Stimulated activated CD4-positive, alpha-beta T cell treated with anti-CD3 and anti-CD28 coated beads, TNF-alpha, amount 100 ng/mL, for 1 hour (primary cell): ENCODE data around the gene PSRC1.

ENCODE experiments used
- DNase-seq, 3 donors: peaks; one replicate each; pipeline ENCODE4 v3.0.0-alpha.2; 2020; ENCODE audit warnings: low read depth in 3 of 3, low spot score in 1 of 3

Gene PSRC1

DNA sequence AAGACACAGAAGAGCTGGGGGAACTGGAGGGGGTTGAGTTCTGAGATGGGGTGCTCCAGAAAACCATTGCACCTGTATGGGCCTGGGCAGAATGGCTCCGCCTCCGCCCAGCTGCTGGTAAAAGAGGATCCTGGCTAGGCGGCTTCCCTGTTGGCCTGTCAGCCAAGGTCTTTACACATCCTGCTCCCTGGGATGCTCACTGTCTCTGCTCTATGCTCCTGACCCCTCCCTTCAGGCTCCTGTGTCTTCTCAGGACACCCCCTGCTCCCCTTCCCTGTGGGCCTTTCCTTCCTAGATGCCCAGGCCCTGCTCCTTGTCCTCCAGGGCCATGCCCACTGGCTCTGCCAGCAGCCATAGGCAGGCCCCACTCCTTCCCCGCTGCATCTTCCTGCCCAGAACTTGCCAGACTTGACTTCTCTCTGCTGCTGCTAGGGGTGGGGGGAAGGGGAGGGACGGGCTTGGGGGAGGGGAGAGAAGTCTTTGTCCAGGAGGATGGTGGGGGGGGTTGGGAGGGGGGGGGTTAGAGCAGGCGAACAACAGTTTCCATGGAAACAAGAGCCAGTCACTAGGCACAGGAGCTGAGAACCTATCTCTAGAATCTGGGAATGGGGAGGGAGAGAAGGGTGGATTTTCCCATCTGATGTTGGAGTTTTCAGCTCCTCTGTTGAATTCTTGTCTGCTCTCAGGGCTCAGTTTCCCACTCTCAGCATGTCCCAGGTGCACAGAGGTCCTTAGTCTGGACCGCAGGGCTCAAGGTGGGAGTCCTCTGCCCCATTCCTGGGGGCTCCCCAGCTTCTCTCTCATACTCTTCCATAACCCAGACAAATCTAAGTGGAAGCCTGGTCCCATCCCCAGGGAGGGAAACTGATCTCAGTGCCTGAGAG, 23.0 kb downstream of the PSRC1 start:
- no peak for DNase-seq

DNA sequence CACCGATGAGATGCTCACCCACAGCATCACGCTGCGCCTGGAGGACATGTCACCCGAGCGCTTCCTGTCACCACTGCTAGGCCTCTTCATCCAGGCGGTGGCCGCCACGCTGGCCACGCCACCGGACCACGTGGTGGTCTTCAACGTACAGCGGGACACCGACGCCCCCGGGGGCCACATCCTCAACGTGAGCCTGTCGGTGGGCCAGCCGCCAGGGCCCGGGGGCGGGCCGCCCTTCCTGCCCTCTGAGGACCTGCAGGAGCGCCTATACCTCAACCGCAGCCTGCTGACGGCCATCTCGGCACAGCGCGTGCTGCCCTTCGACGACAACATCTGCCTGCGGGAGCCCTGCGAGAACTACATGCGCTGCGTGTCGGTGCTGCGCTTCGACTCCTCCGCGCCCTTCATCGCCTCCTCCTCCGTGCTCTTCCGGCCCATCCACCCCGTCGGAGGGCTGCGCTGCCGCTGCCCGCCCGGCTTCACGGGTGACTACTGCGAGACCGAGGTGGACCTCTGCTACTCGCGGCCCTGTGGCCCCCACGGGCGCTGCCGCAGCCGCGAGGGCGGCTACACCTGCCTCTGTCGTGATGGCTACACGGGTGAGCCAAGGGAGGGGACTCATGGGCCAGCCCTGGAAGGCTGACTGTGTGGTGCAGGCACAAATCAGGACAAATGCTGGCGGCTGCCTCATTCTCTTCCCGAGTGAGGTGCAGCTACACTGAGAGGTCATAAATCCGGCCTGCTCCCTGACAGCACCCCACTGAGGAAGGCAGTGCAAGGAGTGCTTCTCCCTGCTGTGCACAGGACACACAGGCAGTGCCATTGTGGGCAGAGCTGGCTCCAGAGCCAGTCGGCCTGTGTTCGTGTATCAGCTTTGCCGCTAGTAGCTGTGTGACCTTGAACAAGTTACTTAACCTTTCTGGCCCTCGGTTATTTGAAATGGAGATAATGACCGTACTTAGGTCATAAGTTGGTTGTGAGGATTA, 24.2 kb downstream of the PSRC1 start:
- no peak for DNase-seq

DNA sequence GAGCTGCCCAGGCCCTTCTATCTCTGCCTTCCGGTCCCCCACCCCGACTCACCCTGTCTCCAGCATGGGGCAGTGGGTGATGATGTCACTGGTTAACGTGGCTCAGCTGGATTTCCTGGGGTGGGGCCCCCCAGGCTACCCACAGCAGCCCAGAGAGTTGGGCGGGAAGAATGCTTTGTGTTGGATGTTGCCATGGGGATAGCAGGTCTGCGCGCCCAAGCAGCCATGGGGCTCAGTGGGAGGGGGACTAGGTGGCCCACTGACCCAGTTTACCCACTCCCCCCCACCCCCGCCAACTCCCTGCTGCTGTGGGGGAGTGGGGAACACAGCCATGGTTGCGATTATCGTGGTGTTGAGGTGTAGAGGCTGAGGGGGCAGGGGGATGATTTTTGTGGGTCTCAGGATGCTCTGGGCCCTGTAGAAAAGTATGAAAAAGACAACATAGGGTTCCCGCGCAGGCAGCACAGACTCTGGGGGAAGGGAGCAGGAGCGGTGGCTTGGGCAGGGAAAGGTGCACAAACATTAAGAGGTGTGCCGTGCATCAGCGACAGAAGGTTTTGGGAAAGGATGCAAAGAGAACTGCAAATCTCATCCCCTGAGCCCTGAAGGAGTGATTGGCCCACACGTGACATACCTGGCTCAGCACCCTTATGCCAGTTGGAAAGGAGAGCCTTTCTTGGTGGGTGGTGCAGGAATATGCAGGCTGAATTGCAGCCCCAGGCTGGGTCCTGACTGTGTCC, 25.1 kb downstream of the PSRC1 start:
- no peak for DNase-seq

DNA sequence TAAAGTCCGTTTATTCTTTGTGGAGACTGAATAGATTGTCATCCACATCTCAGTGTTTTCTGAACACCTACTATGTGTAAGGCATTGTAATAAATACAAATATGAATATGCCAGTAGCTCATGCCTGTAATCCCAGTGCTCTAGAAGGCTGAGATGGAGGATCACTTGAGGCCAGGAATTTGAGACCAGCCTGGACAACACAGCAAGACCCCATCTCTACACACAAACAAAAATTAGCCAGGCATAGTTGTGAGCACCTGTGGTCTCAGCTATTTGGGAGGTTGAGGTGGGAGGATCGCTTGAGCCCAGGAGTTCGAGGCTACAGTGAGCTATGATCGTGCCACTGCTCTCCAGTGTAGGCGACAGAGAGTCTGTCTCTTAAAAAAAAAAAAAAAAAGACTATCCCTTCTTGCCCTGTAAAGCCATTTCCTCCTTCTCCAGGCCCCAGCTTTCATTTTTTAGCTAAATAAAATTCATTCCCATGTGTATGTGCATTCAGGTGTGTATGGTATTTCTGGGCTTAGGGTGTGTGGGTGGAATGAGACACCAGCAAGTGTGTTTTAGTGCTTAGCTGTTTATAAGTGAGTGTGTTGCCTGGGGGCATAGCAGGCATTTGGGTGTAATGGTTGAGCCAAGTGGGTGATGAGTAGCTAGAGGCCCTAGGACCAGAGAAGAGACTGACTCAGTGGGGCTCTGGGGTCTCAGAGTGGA, 25.8 kb downstream of the PSRC1 start:
- no peak for DNase-seq

DNA sequence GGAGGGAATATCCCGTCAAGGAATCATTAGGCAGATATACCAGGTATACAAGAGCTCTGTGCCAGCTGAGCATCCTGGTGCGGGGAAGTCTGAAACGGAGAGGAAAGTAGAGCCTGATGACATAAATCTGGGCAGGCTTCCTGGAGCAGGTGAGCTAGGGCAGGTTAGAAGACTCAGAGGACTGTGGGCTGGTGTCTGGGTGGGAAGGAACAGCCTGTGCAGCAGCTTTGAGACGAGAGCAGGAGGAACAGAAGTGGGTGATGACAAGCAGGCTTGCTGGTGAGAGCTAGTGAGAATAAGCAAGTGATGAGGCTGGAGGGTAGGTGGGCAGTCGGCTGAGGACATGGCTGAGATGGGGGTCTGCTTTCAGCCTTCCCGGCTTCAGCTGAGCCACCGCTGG, 26.9 kb downstream of the PSRC1 start:
- no peak for DNase-seq

DNA sequence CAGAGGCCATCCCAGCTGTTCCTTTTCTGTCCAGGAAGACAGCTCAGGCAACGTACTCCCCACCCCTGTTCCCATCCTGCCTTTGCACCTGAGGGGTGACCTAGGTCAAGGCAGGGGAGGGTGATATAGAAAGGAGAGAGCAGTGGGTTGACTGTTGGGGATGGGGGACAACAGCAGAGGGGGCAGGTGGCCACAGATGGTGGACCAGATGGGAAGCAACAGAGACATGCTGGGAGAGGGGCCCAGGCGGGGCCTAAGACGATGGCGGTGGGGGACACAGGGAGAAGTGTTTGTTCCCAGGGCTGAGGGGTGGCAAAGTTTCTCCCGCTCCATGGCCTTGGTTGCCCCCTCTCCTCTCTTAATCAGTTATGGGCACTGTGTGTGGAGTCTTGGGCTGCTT, 27.3 kb downstream of the PSRC1 start:
- no peak for DNase-seq

DNA sequence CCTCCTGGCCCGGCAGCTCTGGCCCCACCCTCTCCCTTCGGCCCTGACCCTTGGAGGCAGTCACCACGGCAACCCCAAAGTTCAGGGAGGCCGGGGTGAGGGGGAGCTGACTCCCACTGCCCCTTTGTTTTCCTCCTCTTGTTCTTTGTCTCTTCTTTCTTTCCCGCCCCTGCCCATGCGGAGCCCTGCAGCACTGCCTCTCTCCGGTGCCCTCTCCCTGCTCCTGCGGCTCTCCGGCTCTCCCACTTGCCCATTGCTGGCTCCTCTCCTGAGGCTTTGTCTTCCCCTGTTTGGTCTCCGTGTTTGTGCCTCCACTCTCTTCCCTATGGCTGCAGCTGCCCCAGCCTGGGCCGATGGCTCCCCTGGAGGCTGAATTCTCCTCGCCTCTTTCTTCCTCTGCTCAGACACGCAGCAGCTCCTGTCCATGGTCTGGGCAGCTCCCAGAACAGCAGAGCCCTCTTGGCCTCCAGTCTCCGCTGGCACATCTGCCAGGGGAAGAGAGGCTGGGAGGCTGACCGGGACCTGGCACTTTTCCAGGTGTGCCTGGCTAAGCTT, 27.8 kb downstream of the PSRC1 start:
- no peak for DNase-seq

DNA sequence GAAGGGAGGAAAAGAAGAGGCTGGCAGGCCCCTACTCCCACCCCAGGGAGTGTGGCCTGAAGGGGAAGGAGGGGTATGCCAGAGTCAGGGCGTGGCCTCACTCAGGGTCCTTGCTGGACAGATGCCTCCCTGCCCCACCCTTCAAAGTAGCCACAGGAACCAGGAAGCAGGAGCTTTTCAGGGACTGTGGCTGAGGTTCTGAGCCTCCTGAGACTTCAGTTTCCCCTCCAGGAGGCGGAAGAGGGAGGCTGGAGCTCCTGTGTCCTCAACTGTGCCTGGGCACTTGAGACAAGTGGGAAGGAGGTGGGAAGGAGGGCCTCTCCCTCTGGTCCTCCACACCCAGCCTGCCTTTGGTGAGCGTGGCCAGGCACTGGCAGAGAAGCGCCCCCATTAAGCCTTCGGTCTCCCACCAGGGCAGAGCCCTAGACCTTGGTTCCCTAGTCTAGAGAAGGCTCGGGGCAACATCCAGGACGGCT, 28.3 kb downstream of the PSRC1 start:
- DNase-seq = no peak

DNA sequence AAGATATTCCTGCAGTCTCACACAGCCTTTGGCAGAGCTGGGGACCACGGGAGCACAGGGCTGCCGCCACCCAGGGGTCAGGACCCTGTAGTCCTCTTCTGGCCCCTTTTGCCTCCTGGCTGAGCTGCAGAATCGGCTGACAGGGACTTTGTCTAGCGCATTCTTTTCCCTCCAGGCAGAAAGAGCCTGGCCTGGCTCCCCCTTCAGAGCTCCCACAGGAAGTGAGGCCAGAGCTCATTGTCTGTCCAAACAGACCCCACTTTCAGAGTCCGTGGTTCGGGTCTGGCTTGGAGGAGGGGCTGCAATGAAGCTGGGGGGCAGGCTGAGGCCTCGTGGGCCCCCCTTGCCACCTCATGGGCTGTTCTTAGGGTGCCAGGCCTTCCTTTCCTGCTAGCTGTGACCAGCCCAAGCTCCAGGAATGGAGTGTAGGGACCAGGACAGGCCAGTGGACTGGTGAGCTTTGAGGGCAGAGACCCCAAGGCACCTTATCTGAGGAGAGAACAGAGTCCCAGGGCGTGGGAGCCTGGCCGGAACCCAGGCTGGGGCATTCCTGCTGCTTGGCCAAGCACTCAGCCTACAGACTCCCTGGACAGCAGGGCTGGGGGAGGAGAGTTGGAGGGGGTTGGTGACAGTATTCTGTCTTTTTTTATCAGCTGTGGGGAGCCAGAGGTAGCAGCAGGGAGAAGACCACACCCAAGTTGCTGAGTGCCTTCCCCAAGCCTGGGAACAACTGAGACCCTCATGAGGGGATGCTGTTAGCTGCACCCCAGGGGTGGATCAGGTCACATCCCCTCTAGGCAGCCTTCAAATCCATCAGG, 28.9 kb downstream of the PSRC1 start:
- no peak for DNase-seq

DNA sequence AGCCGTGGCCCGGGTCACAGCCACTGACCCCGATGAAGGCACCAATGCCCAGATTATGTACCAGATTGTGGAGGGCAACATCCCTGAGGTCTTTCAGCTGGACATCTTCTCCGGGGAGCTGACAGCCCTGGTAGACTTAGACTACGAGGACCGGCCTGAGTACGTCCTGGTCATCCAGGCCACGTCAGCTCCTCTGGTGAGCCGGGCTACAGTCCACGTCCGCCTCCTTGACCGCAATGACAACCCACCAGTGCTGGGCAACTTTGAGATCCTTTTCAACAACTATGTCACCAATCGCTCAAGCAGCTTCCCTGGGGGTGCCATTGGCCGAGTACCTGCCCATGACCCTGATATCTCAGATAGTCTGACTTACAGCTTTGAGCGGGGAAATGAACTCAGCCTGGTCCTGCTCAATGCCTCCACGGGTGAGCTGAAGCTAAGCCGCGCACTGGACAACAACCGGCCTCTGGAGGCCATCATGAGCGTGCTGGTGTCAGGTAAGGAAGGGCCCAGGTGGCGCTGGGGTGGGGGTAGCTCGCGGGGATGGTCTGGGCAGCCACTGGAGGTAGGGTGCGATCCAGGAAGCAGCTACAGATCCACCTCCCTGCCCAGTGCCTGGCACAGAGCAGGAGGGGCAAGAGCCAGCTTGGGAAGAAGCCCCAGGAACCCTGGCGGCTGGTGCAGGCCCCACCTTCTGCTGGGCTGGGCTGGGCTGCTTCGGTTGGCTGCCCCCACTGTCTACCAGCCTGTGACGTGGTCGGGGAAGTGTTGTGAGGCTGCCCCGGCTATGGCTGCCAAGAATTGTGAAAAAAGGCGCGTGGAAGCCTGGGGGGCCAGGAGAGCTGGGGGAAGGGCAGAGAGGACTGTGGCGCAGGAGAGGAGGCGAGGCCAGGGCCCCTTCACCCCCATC, 29.8 kb downstream of the PSRC1 start:
- no peak for DNase-seq

DNA sequence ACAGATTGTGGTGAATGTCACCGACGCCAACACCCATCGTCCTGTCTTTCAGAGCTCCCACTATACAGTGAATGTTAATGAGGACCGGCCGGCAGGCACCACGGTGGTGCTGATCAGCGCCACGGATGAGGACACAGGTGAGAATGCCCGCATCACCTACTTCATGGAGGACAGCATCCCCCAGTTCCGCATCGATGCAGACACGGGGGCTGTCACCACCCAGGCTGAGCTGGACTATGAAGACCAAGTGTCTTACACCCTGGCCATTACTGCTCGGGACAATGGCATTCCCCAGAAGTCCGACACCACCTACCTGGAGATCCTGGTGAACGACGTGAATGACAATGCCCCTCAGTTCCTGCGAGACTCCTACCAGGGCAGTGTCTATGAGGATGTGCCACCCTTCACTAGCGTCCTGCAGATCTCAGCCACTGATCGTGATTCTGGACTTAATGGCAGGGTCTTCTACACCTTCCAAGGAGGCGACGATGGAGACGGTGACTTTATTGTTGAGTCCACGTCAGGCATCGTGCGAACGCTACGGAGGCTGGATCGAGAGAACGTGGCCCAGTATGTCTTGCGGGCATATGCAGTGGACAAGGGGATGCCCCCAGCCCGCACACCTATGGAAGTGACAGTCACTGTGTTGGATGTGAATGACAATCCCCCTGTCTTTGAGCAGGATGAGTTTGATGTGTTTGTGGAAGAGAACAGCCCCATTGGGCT, 30.6 kb downstream of the PSRC1 start:
- no peak for DNase-seq

DNA sequence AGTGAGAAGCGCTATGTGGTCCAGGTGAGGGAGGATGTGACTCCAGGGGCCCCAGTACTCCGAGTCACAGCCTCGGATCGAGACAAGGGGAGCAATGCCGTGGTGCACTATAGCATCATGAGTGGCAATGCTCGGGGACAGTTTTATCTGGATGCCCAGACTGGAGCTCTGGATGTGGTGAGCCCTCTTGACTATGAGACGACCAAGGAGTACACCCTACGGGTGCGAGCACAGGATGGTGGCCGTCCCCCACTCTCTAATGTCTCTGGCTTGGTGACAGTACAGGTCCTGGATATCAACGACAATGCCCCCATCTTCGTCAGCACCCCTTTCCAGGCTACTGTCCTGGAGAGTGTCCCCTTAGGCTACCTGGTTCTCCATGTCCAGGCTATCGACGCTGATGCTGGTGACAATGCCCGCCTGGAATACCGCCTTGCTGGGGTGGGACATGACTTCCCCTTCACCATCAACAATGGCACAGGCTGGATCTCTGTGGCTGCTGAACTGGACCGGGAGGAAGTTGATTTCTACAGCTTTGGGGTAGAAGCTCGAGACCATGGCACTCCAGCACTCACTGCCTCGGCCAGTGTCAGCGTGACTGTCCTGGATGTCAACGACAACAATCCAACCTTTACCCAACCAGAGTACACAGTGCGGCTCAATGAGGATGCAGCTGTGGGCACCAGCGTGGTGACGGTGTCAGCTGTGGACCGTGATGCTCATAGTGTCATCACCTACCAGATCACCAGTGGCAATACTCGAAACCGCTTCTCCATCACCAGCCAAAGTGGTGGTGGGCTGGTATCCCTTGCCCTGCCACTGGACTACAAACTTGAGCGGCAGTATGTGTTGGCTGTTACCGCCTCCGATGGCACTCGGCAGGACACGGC, 31.4 kb downstream of the PSRC1 start:
- DNase-seq = no peak

DNA sequence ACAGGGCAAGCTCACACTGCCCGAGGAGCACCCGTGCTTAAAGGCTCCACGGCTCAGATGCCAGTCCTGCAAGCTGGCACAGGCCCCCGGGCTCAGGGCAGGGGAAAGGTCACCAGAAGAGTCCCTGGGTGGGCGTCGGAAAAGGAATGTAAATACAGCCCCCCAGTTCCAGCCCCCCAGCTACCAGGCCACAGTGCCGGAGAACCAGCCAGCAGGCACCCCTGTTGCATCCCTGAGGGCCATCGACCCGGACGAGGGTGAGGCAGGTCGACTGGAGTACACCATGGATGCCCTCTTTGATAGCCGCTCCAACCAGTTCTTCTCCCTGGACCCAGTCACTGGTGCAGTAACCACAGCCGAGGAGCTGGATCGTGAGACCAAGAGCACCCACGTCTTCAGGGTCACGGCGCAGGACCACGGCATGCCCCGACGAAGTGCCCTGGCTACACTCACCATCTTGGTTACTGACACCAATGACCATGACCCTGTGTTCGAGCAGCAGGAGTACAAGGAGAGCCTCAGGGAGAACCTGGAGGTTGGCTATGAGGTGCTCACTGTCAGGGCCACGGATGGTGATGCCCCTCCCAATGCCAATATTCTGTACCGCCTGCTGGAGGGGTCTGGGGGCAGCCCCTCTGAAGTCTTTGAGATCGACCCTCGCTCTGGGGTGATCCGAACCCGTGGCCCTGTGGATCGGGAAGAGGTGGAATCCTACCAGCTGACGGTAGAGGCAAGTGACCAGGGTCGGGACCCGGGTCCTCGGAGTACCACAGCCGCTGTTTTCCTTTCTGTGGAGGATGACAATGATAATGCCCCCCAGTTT, 32.3 kb downstream of the PSRC1 start:
- no peak for DNase-seq

DNA sequence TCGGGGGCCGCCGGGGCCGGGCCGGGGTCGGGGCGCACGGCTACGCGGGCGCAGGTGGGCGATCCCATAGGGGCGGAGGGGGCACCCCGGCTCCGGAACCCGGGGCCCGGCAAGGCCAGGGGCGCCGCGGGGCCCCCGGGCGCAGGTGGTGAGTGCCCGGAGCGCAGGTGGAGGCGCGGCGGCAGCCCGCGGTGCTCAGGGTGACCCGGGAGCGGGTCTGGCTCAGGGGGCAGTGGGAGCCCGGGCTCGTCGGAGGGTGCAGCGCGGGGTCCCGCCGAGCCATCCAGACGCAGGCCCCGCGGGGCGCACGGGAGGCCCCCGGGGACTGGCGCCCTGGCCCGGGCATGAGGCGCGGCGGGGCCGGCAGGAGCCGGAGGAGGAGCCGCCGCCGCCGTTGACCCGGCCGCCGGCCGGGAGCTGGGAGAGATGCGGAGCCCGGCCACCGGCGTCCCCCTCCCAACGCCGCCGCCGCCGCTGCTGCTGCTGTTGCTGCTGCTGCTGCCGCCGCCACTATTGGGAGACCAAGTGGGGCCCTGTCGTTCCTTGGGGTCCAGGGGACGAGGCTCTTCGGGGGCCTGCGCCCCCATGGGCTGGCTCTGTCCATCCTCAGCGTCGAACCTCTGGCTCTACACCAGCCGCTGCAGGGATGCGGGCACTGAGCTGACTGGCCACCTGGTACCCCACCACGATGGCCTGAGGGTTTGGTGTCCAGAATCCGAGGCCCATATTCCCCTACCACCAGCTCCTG, 33.1 kb downstream of the PSRC1 start:
- no peak for DNase-seq
